Mammary epithelial cell (primary cell): Measurements from ENCODE around the gene YIF1B.

Source experiments
- EZH2 ChIP-seq: IDR thresholded peaks from 2 replicates; pipeline ENCODE4 v1.6.1; 2012; ENCODE audit warnings: low read length, inconsistent platforms, borderline replicate concordance
- TF ChIP-seq, protein P1 (sequence below), 2 donors: IDR thresholded peaks in 1 of 2; conservative IDR thresholded peaks in 1 of 2; 2 replicates each; pipeline ENCODE4 v1.5.1; 2011 to 2012; ENCODE audit warnings: inconsistent platforms in 2 of 2, low read length in 2 of 2, mild to moderate bottlenecking in 2 of 2, control low read depth in 1 of 2, low read depth in 1 of 2; ENCODE audit not compliant: insufficient read depth in 1 of 2; ENCODE audit errors: extremely low read depth in 1 of 2

DNA sequence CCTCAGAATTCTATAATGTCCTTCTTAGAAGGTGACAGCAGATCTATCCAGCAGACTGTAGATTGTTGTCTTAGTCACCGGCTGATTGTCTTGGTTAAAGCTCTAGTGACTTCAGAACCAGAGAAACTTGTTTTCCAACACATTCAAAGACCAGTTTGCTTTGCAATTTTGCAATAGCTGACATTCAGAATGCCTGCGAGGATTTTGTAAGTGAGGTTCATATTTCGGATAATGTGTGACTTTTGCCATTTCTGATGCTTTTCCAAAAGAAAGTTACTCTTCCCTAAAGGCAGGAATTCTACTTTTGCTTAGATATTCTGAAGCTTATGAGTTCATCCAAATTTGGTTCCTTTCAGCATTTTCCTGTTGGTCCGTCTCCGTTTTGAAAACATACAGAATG is 38.2 kb downstream of the YIF1B start:
- TF ChIP-seq, protein P1, sequence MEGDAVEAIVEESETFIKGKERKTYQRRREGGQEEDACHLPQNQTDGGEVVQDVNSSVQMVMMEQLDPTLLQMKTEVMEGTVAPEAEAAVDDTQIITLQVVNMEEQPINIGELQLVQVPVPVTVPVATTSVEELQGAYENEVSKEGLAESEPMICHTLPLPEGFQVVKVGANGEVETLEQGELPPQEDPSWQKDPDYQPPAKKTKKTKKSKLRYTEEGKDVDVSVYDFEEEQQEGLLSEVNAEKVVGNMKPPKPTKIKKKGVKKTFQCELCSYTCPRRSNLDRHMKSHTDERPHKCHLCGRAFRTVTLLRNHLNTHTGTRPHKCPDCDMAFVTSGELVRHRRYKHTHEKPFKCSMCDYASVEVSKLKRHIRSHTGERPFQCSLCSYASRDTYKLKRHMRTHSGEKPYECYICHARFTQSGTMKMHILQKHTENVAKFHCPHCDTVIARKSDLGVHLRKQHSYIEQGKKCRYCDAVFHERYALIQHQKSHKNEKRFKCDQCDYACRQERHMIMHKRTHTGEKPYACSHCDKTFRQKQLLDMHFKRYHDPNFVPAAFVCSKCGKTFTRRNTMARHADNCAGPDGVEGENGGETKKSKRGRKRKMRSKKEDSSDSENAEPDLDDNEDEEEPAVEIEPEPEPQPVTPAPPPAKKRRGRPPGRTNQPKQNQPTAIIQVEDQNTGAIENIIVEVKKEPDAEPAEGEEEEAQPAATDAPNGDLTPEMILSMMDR (conservative IDR thresholded peaks at IDR 0.05 in 1 of 2, IDR thresholded peaks at IDR 0.05 in 1 of 2; ENCODE audit: extremely low read depth in 1 of 2, insufficient read depth in 1 of 2, low read depth in 1 of 2, low read length in 2 of 2): no peak
- no peak for TF ChIP-seq EZH2
